Head of caudate nucleus (tissue), 42 donors: ENCODE measurements around the gene GAMT.

ENCODE experiments used
- DNase-seq, 42 donors: peaks; one replicate each; pipeline versions ENCODE4 v3.0.0 to v3.0.0-alpha.2; 2020 to 2021; ENCODE audit warnings: mixed read lengths in 7 of 42
- intact Hi-C: fragments of 100-400 bp; cut with DNase I; formaldehyde crosslinking; loops from one replicate; pipeline ENCODE4 v1.15.0; 2022

The GAMT gene

DNA sequence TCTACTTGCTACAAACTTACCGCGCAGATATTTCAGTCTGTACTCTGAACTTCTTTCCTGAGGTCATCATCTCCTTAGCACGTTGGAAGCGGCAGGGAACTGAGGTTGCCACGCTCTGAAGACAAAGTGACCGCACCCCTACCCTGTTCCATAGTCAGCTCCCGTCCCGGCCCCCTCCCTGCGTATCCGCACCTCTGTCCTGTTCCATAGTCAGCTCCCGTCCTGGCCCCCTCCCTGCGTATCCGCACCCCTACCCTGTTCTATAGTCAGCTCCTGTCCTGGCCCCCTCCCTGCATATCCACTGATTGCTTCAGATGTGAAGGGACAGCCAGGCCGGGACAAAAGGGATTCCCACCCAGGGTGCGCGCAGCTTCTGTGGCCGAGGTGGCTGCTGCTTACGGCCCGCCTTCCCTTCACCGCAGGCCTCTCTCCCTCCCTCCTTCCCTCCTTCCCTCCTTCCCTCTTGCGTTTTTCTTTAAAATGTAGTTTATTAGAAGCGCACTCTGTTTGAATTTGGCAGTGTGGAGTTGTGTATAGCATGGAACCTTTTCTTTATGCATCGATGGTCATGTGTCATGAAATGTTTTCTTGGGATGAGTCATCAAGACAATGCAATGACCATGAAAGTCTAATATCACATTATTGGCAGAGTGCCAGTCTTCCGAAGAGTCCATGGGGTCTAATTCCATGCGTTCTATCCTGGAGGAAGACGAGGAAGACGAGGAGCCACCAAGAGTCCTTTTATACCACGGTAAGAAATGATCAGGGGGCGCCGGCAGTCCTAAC lies 39.5 kb downstream of the GAMT start:
- no peak for DNase-seq
- intact Hi-C loops = loop anchor here (5.0 kb wide), 1 partner anchor 84 kb away; the partner anchor contains the start of gene FAM174C

DNA sequence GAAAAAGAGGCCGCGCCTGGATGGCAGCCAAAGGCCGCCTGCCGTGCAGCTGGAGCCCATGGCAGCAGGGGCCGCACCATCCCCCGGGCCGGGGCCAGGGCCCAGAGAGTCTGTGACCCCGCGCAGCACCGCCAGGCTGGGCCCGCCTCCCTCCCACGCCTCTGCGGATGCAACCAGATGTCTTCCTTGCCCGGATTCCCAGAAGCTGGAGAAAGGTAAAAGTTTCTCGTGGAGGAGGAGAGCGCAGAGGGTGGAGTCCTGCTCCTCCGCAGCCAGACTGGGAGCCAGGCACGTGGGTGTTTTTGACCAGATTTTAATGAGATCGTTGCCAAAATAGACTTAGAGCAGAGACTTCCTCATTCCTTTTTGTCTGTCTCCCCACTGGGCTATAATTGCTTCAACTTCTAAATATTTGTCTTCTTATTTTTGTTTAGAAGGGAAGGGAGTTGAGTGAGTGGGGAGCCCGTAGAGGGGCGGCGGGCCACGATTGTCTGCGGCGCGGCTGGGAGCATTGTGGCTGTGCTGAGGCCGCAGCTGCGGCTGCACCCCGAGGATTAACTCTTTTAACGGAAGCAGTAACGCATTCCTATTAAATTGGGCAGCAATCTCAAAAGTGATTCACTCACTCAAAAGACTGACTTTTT lies 40.4 kb downstream of the GAMT start:
- intact Hi-C loops = loop anchor here (5.0 kb wide), 1 partner anchor 84 kb away; the partner anchor contains the start of gene FAM174C
- DNase-seq = peak; percentile 81 to 96 (median 90)

DNA sequence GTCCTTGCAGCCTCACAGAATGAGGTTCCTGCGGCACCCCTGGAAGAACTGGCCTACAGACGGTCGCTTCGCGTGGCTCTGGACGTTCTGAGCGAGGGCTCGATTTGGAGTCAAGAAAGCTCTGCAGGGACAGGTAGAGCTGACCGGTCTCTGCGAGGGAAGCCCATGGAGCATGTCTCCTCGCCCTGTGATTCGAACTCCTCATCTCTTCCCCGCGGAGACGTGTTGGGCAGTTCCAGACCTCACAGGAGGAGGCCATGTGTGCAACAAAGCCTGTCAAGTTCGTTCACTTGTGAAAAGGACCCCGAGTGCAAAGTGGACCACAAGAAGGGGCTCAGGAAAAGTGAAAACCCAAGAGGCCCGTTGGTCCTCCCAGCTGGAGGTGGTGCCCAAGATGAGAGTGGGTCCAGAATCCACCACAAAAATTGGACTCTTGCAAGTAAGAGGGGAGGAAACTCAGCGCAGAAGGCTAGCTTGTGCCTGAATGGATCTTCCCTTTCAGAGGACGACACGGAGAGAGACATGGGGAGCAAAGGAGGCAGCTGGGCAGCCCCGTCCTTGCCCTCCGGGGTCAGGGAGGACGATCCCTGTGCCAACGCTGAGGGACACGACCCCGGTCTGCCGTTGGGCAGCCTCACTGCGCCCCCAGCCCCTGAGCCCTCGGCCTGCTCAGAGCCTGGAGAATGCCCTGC lies 41.1 kb downstream of the GAMT start:
- intact Hi-C loops = loop anchor here (5.0 kb wide), 1 partner anchor 83 kb away; the partner anchor contains the start of gene FAM174C
- DNase-seq = no peak

DNA sequence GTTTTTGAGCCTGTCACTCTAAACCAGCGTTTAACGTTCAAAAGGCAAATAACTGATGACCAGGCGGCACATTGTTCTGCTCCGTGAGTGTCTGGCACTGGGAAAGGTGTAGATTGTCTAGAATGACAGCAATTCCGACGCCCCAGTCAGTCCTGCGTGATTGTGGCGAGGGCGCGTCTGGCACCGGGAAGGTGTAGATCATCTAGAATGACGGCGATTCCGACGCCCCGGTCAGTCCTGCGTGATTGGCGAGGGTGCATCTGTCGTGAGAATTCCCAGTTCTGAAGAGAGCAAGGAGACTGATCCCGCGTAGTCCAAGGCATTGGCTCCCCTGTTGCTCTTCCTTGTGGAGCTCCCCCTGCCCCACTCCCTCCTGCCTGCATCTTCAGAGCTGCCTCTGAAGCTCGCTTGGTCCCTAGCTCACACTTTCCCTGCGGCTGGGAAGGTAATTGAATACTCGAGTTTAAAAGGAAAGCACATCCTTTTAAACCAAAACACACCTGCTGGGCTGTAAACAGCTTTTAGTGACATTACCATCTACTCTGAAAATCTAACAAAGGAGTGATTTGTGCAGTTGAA lies 43.7 kb downstream of the GAMT start:
- DNase-seq = no peak
- intact Hi-C loops = no loop called here

DNA sequence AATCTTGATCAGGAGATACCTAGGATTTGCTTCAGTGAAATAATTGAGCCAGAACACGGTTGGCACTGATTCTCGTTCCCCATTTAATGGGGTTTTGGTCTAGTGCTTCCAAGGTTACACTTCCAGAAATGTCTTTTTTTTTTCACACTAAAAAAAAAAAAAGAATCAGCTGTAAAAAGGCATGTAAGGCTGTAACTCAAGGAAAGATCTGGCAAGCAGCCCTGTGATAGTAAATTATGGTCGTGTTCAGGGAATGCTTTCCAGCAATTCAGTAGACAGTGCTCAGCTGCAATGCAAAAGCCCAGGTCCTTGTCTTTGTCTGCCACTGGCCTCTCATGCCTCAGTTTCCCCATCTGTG lies 44.9 kb downstream of the GAMT start:
- no peak for DNase-seq
- intact Hi-C loops = no loop called here

DNA sequence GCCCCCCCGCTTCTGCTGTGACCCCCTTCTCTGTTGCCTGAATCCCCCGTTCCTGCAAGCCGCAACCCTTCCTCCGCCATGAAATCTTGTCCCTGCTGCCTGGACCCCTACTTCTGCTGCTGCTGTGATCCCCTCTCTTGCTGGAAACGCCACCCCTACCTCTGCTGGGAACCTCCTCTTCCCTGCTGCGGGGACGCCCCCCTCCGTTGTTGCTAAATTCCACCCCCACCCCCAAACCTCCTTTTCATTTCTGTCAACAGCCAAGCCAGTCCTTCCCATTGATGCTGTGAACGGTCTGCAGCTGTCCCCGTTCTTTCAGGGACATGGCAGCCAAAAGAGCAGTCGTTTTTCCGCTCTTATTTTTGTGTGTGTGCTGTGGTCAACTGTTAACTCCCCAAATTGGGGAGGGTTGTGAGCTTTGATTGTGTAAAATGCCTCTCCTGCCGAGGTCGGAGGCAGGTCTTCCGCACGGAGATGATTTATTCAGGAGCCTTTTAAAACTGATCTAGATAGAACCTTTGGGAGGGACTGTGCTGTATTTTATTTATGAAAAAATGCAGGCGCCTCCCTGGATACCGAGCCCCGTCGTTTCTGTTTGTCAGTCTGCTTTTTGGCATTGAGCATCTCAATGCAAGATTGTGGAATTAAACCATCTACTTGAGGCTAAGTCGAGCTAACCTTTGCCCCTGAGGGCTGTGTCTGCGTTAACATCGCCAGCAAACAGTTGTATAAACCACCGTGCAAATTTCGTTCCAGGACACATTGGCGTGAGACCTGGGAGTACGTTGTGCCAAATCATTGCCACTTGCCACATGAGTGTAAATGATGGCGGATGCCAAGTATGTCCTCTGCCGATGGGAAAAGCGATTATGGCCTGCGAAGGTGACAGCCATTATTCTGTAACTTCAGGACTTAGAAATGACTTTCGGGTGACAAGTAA lies 45.5 kb downstream of the GAMT start:
- DNase-seq = peak in 41 of 42 donors; percentile 33 to 86 (median 64)
- intact Hi-C loops = loop anchor here (2.0 kb wide), 1 partner anchor 27 kb away; the partner anchor contains the start of gene NDUFS7

DNA sequence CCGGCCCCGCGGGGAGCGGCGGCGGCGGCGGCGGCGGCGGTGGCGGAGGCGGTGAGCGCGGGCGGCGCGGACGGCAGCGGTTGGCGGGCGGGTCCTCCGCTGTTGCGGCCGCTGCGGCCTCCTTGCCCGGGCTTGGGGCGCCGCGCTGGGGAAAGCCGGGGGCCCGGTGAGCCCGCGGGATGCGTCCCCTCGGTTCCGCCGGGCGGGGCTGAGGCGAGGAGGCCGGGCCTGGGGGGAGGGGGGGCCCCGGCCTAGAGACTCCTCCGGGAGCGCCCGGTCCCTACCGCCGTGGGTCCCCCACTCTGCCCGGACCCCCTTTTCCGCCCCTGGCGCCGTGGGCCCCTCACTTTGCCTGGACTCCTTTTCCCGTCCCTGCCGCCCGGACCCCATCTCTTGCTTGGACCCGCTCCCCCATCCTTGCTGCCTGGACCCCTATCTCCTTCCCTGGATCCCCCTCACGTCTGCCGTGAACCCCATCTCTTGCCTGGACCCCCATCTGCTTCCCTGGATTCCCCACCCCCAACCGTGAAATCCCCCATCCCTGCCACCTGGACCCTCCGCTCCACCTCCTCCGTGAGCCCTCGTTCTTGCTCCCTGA lies 46.3 kb downstream of the GAMT start:
- intact Hi-C loops = loop anchor here (2.0 kb wide), 1 partner anchor 28 kb away; the partner anchor contains the start of gene NDUFS7
- peak in 4 of 42 donors; percentile 7 to 36 (median 32) for DNase-seq

DNA sequence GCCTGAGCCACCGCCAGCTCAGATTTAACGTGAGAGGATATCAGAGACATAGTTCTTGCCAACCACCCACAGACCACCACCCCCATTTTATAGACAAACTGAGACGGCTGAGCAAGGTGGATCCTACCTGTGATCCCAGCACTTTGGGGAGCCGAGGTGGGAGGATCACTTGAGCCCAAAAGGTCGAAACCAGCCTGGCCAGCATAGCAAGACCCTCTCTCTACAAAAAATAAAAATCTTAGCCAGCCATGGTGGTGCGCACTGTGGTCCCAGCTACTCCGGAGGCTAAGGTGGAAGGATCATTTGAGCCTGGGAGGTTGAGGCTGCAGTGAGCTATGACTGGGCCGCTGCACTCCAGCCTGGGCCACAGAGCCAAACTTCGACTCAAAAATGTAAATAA lies 48.2 kb downstream of the GAMT start:
- no peak for DNase-seq
- intact Hi-C loops = no loop called here

DNA sequence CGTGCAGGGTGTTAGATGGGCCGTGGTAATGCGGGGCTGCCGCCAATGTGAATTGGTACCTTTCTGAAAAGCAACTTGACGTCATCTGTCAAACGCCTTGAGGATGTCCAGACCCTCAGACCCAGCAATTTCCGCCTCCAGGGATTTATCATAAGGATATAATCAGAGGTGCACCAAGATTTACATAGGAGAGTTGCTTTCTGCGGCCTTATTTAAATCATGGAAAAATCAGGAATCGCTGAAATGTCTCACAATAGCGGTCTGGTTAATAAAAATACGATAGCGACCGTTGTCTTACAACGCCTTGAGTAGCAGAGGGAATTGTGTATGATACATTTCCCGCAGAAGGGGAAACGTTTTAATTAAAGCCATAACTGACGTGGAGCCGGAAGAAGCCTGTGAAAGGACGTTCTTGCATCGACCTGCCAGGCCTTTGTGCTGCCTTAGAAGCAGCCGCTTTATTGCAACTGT lies 49.9 kb downstream of the GAMT start:
- intact Hi-C loops = no loop called here
- no peak for DNase-seq

DNA sequence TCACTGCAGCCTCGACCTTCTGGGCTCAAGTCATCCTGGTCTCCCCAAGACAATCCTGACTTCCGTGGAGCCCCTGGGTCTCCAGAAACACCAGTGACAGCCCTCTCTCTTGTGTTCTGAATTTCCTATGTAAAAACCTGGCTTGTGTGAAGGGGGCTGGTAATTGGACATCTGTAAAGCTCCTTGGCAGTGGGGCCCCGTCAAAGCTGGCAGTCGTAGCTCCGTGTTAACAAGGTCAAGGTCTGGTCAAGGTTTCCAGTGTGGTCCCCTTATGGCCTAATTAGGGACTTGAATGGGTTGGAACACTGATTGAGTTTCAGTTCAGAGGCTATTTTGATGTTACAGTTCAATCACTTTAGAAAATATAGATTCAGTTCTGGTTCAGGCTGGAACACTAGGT lies 50.5 kb downstream of the GAMT start:
- no peak for DNase-seq
- intact Hi-C loops = no loop called here

DNA sequence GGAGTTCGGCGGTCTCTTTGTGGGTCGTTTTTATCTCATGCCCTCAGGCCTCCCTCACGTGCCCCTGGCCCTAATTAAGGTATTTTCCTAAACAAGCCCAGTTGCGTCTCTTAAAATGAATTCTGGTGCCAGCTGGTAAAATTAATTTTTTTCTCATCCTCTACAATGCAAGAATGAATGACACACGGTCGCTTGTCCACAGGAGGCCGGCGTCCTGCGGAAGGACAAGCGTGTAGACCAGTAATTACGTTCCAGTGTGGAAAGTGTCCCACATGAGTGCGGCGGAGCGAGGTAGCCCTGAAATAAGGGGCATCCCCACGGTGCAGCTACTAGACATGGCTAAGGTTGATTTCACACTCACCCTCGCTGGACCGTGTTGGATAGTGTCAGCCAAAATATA lies 52.1 kb downstream of the GAMT start:
- intact Hi-C loops = no loop called here
- no peak for DNase-seq
